Measurements from ENCODE around the gene B3GAT1. TPM values are rescaled to one million over a fixed set of nuclear protein-coding genes. Genes with fewer than 3 reads are reported as not detected.

B3GAT1 gene
- total and polyA plus RNA-seq, 12 donors = 0.09 to 10.3 (median 2.1) TPM; not detected in 1

DNA sequence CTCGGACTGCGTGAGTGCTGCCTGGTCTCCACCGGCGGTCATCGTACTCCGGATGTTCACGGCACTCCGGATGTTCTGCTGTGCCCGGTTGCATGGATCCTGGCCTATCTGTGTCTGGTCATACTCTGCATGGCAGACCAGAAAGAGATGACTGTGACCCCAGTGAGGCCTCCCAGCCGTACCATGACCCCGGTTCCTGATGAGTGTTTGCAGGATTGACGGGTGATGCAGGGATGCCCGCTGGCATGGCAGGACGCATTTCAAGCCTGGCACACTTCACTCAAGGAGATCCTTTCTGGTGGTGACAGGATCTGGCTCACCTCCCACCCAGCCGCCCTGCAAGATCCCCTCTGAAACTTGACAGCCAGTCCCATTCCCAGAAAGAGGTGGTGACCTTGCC, 74.0 kb downstream of the B3GAT1 start:
- intact Hi-C loops (cut with DNase I) = no loop called here
- Histone ChIP-seq H3K27me3 (no peaks in the 10 kb centered on the region), H3K4me1 (replicated peaks in 1 of 2) (no peaks in the 10 kb centered on the region), H3K36me3 (replicated peaks in 1 of 2) (no peaks in the 10 kb centered on the region), H3K9me3 (replicated peaks in 1 of 3) (no peaks in the 10 kb centered on the region), H3K27ac (no peak overlapping the region), H3K4me3 (no peak overlapping the region)
- no peak for TF ChIP-seq POLR2A (IDR thresholded peaks at IDR 0.05)
- no peak for TF ChIP-seq CTCF (IDR thresholded peaks at IDR 0.05)
- no peak for DNase-seq
- WGBS, 4 donors = 92 to 100% (median 95%) methylated on average over 2 to 15 of the region's 15 CpGs

DNA sequence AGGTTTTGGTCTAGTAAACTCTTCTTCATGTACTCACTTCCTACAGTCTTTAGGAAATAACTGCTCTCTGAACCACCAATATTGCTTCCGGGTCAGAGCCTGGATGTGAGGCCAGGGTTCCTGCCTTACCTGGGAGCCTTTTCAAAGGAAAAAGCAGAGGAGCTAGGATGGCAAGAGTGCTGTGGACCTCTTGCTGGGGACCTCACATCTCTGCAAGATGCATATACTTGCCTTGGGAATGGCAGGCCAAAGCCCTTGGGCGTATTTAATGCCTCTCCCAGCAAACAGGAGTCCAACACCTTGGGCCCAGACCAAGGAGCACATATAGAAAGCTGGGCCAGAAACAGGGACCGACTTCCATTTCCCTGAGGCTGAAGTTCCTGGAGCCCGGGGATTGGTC, 75.0 kb downstream of the B3GAT1 start:
- intact Hi-C loops (cut with DNase I) = no loop called here
- Histone ChIP-seq H3K27me3 (no peaks in the 10 kb centered on the region), H3K4me3 (no peak overlapping the region), H3K4me1 (replicated peaks in 1 of 2) (peaks cover 3 to 5% of the 10 kb centered on the region in 2 donors), H3K36me3 (replicated peaks in 1 of 2) (no peaks in the 10 kb centered on the region), H3K27ac (no peak overlapping the region), H3K9me3 (replicated peaks in 1 of 3) (no peaks in the 10 kb centered on the region)
- TF ChIP-seq CTCF (IDR thresholded peaks at IDR 0.05) = no peak
- no peak for TF ChIP-seq POLR2A (IDR thresholded peaks at IDR 0.05)
- WGBS, 4 donors = 88 to 97% (median 93%) methylated on average over 4 of the region's 4 CpGs
- no peak for DNase-seq

GRCh38 chr11:134334796-134335571, 77.1 kb downstream of the B3GAT1 start:
- no peak overlapping the region for H3K4me3 ChIP-seq
- no peaks in the 10 kb centered on the region for H3K27me3 ChIP-seq
- peaks cover 12 to 13% of the 10 kb centered on the region in 2 donors for H3K4me1 ChIP-seq (replicated peaks in 1 of 2)
- no peaks in the 10 kb centered on the region for H3K9me3 ChIP-seq (replicated peaks in 1 of 3)
- 89 to 93% (median 92%) methylated on average over 10 of the region's 10 CpGs for WGBS, 4 donors
- no peak overlapping the region for H3K27ac ChIP-seq
- no peak for DNase-seq
- TF ChIP-seq CTCF (IDR thresholded peaks at IDR 0.05) (no peak), POLR2A (IDR thresholded peaks at IDR 0.05) (no peak)
- no peaks in the 10 kb centered on the region for H3K36me3 ChIP-seq (replicated peaks in 1 of 2)
- intact Hi-C loops (cut with DNase I) = no loop called here

DNA sequence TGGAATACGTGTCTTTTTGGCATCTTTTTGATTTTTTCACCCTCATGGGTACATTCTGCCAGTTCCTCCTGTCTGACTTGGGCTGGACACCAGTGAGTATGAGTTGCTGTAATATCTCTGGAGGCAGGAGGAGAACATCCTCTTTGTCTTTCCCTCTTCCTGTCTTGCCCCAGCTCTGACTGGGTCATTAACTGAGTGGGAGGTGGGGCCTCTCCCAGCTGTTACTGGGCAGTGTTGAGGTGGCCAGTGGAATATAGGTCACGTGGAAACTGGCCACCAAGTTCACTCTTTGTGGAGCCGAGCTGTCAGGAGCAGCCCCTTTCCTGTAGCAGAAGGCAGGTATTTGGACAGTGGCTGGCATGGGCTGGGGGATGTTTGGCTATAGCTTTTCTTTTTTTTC, 78.1 kb downstream of the B3GAT1 start:
- intact Hi-C loops (cut with DNase I) = no loop called here
- WGBS, 4 donors = 72 to 81% (median 76%) methylated on average over 3 of the region's 3 CpGs

More for the DNA sequence above, 78.1 kb downstream of the B3GAT1 start:
- H3K27me3 ChIP-seq = no peaks in the 10 kb centered on the region
- H3K9me3 ChIP-seq (replicated peaks in 1 of 3) = no peaks in the 10 kb centered on the region
- H3K4me3 ChIP-seq = no peak overlapping the region
- TF ChIP-seq CTCF (IDR thresholded peaks at IDR 0.05) (no peak), POLR2A (IDR thresholded peaks at IDR 0.05) (no peak)
- no peaks in the 10 kb centered on the region for H3K36me3 ChIP-seq (replicated peaks in 1 of 2)
- DNase-seq = no peak
- H3K27ac ChIP-seq = no peak overlapping the region
- H3K4me1 ChIP-seq (replicated peaks in 1 of 2) = peaks cover 12 to 13% of the 10 kb centered on the region in 2 donors

Data from adrenal gland (tissue), 12 donors.